Cortex of kidney (tissue), 1 donor: ENCODE data around the gene MCHR1.
A peak's percentile ranks its signal among the peaks of the same experiment; 100 is the strongest.
"Not testable (repeated sequence)": the region's sequence is repeated elsewhere in the genome, so short reads cannot be mapped to it uniquely, and the experiment has no call there.

Source experiments
- DNase-seq: peaks from one replicate; lab custom pipeline; 2025; lab: John Stamatoyannopoulos, UW

MCHR1 gene

GRCh38 chr22:40679249-40679963 lies at the start of gene MCHR1:
Gene MCHR1 (plus strand): TSS chr22:40679484. CDS start chr22:40679653, 169 bp downstream.
- DNase-seq = no peak

DNA sequence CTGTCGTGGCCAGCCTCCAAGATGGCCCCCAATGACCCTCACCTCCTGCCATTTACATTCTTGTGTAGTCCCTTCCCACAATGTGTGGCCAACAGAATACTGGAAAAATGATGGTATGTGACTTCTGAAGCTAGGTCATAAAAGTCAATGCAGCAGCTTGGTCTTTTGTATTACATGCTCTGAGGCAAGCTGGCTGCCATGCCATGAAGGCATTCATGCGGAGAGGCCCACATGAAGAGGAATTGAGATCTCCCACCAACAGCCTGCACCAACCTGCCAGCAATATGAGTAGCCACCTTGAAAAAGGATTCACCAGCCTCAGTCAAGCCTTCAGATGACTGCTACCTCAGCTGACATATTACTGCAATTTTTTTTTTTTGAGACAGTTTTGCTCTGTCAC lies 47.4 kb upstream of the MCHR1 start:
- no peak for DNase-seq

GRCh38 chr22:40633036-40633435 lies 46.2 kb upstream of the MCHR1 start:
- DNase-seq = no peak

DNA sequence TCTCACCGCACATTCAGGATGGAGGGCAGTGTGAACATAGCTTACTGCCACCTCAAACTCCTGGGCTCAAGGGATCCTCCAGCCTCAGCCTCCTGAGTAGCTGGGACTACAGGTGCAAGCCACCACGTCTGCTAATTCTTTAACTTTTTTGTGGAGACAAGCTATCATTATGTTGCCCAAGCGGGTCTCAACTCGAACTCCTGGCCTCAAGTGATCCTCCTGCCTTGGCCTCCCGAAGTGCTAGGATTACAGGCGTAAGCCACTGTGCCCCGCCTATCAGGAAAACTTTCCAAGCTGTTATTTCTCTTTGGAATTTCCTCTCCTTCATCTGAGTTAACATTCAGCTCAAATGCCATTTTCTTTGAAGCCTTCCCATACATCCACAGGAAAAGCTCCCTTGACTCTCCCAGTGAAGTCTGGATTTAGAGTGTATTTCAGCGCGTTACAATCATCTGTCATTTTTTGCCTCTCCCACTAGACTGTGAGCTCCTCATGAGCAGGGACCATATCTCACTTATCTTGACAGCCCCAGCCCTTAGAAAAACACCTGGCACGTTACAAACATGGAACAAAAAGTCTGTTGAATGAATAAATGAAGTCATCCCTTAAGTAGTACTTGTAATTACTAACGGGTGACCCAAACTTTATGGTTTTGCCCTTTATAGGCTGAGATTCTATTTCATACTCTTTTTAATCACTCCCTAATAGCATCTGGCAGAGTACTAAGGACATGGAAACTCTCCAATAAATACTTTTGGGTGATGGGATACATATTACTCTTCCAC lies 45.0 kb upstream of the MCHR1 start:
- no peak for DNase-seq

GRCh38 chr22:40635043-40635939 lies 44.0 kb upstream of the MCHR1 start:
- no peak for DNase-seq

DNA sequence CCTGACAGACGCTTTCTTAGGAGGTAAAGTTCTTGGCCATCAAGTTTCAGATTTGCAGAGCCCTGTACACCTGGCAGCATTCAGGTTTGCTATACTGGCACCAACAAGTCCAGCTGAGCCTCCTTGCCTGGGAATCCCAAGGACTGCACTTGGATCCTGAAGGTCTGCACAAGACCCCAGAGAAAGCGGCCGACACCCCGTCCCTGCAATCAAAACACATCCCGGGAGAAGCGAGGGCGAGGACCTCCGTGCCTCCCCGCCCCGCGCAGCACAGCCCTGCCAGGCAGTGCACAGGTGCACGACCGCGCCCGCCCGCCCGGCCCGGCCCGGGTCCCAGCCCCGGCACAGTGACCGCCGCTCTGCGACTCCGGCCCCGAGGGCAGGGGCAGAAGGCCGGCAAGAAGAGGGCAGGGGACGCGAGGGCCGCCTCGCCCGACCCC lies 43.3 kb upstream of the MCHR1 start:
- DNase-seq = no peak

GRCh38 chr22:40636380-40637182 lies 42.7 kb upstream of the MCHR1 start, which contains the start of gene MRTFA:
Gene MRTFA (minus strand): TSS chr22:40636719.
- peak; percentile 85 for DNase-seq

GRCh38 chr22:40637183-40638150 lies 41.8 kb upstream of the MCHR1 start:
- no peak for DNase-seq

DNA sequence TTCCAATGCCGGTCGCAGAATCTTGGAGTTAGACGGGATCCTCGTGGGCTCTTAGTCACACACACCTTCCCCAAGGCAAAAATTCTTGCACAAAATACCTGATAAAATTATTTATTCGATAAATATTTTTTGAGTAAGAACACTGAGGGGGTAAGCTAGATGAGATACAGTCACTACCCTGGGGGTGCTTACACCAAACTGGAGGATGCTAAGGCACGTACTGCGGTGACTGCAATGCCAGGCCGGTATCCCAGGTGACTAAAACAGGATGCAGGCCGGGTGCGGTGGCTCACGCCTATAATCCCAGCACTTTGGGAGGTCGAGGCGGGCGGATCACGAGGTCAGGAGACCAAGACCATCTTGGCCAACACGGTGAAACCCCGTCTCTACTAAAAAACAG lies 41.0 kb upstream of the MCHR1 start:
- no peak for DNase-seq

- no peak for DNase-seq
Measured at GRCh38 chr22:40641269-40641668, 38.0 kb upstream of the MCHR1 start.

- DNase-seq = no peak
Measured at GRCh38 chr22:40642316-40642715, 37.0 kb upstream of the MCHR1 start.

GRCh38 chr22:40645579-40646197 lies 33.6 kb upstream of the MCHR1 start:
- no peak for DNase-seq

GRCh38 chr22:40648386-40648785 lies 30.9 kb upstream of the MCHR1 start:
- DNase-seq = no peak

GRCh38 chr22:40651057-40651456 lies 28.2 kb upstream of the MCHR1 start:
- DNase-seq = no peak

DNA sequence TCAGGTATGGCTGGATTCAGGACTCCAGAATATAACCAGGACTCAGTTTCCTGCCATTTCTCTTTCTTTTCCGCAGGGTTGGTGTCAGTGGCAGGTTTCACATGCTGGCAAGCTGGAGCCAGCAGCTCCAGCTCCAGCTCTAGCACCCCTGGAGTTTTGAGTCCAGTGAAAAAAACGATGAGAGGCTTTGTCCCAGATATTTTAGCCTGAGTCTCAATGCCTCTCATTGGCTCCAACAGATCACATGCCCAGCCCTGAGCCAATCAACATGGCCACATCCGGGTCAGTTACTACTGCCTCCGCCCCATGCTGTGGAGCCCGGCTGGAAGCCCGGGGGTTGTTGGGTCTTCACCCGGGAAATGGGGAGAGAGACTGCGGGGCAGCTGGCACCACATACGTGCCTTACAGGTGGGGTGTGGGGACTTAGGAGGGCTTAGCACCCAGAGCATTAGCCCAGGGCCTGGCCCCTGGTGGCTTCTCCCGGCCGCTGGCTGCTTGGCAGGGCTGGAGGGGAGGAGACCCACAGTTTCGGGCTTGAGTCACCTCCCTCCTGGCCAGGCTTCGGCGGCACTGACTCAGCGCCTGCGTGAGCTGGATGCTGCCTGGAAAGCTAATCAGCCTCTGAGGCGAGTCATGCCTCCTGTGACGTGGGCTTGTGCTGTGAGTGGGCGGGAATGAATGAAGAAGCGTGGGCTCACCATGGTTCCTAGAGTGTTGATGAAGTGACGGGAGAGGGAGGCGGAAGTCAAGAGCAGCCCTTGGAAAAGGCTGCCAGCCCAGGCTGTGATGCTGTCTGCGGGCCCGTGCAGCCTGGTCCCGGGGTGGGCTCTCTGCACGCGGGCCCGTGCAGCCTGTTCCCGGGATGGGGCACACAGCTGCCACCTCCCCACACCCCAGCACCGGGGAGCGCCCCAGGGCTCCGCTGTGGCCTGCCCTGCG lies 27.5 kb upstream of the MCHR1 start:
- DNase-seq = peak; percentile 86

DNA sequence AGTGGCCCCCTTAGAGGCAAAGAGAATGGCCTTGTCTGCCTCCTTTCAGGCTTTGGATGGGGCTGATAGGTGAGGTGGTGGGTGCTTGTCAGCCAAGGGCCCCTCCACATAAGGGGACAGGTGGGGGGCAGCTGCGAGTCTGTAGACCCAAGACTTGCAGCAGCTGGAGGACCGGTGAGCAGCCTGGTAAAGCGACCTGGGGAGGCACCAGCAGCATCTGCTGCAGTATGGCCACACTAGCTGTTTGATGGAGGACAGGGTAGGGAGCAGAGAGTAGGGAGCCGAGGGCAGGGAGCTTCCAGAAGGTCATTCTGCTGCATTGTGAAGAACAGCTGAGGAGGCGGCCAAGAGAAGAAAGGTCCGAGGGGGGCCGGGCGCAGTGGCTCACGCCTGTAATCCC lies 25.9 kb upstream of the MCHR1 start:
- DNase-seq = no peak

GRCh38 chr22:40654522-40655167 lies 24.6 kb upstream of the MCHR1 start:
- DNase-seq = no peak

GRCh38 chr22:40655941-40656340 lies 23.3 kb upstream of the MCHR1 start:
- not testable (repeated sequence) for DNase-seq
